GM19467 (cell line): ENCODE data around the gene BRICD5.

Experiments
- ATAC-seq: cut with Tn5 transposase; IDR thresholded peaks from one replicate; pipeline ENCODE4 v1.9.1; 2021; ENCODE audit warnings: mild to moderate bottlenecking, moderate library complexity; ENCODE audit not compliant: unreplicated experiment

The BRICD5 gene

GRCh38 chr16:2183671-2184070, 27.0 kb downstream of the BRICD5 start:
- ATAC-seq = no peak

GRCh38 chr16:2181952-2182351, 28.7 kb downstream of the BRICD5 start:
- ATAC-seq = no peak

DNA sequence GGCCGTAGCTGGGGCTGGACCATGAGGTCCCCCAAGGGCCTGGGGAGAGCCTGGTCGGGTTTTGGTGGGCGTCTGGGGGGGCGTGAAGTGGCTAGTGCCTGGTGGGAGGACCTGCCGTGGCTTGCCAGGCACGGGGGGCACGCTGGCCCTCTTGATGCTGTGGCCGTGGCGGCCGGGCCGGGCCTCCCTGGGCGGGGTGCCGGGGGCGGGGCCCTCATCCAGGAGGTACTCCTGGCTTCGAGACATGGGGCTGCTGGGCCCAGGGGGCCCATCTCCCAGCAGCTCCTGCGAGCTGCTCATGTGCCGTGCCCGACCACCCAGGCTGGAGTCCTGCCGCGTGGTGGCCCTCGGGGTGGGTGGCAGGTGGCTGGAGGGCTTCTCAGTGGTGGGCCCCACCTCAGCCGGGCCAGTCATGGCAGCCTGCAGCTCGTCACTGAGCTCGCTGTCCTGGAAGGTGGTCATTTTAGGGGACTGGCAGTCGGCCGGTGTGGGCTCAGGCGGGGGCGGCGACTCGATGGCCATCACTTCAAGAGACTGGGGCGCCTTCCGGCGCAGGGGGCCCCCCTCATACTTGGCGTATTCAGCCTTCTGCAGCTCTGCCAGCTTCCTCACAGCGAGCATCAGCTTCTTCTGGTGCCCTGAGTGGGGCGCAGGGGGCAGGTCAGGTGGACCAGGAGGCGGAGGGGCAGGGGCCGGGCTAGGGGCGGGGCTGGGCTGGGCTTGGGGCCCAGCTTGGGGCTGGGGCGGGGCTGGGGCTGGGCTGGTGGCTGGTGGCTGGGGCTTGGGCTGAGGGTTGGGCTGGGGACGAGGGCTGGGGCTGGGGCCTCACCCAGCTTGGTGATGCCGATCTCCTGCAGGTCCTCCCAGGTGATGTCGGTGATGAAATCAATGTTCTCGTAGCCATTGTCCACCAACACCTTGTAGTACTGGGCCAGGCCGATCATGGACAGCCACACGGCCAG, 29.4 kb downstream of the BRICD5 start:
- ATAC-seq = no peak

DNA sequence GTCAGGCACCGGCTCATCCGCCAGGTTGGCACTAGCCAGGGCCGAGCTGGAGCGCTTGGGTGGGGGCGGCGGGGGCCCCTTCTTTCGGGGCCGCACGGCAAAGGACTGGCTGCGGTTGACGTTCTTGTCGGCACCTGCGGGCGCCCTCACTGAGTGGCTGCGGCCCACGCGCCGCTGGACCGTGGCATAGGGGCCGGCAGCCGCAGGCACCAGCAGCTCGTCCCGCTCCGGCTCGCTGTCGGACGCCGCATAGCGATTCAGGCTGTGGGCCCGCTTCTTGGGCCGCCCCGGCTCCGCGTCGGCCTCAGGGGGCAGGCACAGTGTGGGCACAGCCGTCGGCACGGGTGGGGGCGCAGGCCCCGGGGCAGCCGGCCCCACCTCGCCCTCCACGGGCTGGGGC, 30.2 kb downstream of the BRICD5 start:
- ATAC-seq = no peak

- no peak for ATAC-seq
Measured at GRCh38 chr16:2179576-2179975, 31.1 kb downstream of the BRICD5 start.

DNA sequence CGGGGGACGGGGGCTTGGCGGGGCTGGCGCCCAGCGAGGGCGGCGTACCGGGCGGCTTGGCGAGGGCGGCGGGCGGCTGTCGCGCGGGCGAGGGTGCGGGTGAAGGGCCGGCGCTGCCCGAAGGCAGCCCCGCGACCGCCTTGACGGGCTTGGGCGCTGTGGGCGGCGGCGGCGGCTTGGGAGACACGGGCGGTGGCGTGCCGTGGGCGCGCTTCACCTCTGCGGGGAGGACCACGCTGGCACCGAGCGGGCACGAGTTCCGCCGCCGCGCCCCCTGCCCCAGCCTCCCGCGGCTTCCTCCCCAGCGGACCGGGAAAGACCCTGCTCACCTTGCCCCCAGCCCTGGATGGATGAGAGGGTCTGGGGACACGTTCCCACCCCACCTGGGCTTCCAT, 31.6 kb downstream of the BRICD5 start:
- no peak for ATAC-seq

GRCh38 chr16:2178321-2179106, 32.1 kb downstream of the BRICD5 start:
- ATAC-seq = no peak

DNA sequence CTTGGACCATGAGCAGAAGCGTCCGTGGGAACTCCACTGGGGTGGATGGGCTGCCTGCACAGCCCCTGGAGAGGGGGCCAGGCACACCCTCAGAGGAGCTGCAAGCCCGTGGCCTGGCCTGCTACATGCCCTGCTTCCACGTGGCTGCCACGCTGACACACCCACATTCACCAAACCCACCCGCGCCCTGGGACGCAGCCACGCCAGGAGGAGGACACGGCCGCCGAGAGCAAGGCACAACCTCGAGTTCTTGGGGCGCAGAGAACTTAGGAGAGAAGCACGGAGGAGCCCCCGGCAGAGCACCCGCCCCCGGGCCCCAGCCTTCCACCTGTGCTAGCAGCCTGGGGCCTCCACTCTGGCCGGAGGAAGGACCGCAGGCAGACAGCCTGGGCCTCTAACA, 33.1 kb downstream of the BRICD5 start:
- no peak for ATAC-seq

DNA sequence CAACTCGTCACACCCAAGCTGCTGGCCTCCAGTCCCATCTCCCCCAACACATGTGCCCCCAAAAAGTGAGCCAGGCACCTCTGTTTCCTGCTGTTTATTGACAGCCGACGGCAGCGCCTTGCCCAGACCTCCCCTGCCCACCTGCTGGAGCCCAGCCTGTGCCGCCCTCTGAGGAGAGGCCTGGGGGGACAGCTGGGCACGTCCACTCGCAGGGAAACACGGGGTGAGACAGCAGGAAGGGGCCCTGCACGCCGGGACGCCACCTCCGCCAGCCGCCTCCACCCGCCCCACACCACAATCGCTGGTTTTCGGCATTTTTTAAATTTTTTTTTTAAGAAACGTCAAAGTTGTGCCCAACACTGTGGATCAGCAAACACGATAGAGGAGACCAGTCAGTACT, 33.6 kb downstream of the BRICD5 start:
- no peak for ATAC-seq

DNA sequence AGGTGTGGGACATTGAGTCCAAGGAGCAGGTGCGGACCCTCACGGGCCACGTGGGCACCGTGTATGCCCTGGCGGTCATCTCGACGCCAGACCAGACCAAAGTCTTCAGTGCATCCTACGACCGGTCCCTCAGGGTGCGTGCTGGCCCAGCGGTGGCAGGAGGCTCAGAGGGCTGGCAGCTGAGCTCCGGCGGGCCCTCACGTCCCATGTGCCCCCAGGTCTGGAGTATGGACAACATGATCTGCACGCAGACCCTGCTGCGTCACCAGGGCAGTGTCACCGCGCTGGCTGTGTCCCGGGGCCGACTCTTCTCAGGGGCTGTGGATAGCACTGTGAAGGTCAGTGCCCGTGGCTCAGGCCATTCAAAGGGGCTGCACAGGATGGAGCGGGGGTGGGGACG, 34.6 kb downstream of the BRICD5 start:
- no peak for ATAC-seq

- no peak for ATAC-seq
Measured at GRCh38 chr16:2175454-2175853, 35.2 kb downstream of the BRICD5 start.

DNA sequence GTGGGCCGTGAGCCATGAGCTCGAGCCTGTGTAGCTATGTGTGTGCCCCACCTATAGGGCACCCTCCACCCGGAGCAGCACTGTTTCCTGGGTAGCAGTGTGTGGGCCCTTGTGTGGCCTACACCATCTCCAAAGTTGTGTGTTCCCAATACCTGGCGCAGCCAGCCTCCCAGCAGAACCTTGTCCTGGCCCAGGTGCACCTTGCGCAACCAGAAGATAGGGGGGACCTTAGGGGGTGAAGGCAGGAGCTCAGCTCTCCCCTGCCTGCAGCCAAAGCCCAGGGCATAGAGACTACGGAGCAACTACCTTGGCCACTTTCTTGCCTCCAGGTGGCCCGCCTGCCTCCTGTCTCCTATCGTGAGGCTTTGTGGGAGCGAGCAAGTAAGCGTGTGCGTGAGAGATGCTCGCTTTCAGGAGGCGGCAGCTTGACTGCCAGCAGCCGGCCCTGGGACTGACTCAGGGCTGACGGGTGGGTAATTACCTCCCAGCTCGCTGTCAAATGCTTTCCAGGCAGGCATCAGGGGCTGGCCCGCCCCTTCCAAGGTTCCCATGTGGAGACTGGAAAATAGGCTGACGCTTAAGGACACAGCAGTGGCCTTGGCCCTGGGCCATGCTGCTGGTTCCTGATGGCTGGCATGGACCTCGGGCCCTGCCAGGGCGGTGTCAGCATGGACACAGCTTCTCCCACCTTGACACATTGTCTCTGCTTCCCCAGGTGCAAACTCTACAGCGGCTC, 36.1 kb downstream of the BRICD5 start:
- no peak for ATAC-seq

DNA sequence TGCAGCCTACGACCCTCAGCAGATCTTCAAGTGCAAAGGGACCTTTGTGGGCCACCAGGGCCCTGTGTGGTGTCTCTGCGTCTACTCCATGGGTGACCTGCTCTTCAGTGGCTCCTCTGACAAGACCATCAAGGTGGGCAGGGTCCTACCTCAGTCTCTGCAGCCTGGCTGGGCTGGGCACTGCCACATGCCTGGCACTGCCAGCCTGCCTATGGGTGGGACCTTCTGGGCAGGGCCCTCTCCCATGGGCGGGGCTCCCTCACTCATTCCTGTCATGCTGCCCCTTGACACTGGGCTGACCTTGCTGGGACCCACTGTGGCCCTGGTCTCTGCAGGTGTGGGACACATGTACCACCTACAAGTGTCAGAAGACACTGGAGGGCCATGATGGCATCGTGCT, 36.7 kb downstream of the BRICD5 start:
- ATAC-seq = no peak

DNA sequence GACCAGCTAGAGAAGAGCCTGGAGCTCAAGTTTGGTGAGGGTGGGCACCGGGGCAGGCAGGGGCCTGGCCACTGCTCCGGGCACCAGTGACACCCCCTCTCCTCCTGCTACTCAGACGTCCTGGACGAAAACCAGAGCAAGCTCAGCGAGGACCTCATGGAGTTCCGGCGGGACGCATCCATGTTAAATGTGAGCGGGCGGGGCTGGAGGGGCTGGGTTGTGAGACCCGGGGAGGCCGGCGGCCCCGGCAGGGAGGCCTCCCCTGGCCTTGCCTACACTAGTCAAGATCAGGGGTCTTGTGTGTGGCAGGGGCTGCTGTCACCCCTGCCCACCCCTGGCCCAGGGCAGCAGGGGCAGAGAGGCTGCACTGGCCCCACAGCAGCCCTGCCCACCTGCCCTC, 37.3 kb downstream of the BRICD5 start:
- no peak for ATAC-seq

GRCh38 chr16:2172688-2173335, 37.9 kb downstream of the BRICD5 start:
- ATAC-seq = no peak

DNA sequence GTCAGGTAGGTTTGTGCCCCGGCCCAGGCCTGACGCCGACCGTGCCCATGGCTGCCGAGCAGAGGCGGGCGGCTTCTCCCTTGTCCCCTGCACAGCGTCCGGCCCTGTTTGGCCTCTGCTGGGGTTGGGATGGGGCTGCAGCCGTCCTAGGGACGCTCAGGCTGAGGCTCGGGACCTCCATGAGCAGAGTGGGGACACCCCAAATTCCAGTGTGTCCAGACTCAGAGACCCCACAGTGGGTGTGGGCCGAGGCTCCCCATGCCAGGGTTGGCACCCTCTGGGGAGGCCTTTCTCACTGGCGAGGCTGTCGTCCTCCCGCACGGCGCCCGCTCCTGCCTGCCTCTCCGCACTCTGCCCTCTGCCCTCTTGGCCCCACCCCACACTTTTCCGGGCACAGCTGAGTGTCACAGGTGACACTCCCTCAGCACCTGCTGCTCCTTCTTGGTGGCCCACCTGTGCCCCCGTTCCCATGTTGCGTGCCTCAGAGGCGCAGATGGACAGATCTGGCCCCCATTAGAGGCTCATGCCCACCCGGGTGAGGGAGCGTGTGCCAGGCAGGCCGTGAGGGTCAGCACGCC, 39.0 kb downstream of the BRICD5 start:
- ATAC-seq = no peak

GRCh38 chr16:2170587-2171435, 39.9 kb downstream of the BRICD5 start:
- no peak for ATAC-seq

- ATAC-seq = no peak
Measured at GRCh38 chr16:2170080-2170479, 40.6 kb downstream of the BRICD5 start.

DNA sequence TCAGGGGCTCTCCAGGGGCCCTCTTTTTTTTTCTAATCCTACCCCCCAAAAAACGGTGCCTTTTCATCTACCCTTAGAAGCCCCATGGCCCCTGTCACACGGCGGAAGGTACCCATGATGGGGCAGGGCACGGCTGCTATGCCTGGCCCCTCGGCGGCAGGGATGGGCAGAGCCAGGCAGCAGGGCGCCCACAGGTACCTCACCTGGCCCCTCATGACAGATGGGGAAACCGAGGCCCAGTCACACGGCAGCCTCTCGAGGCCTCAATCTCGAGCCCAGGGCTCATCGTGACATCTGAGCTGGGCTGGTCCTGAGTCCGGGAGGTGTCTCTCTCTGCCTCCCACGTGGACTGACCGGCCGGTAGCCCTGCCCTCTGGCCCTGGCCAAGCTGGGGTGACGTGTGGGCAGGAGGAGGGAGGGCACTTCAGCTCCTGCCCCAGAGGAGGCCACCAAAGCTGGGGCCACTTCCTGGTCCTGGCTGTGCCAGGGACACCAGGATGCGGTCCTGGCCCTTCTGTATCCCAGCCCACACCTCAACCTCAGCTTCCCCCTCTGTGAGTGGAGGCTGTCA, 43.5 kb downstream of the BRICD5 start:
- no peak for ATAC-seq
